Measurements from ENCODE around the gene CPEB4. TPM values are rescaled to one million over a fixed set of nuclear protein-coding genes. Genes with fewer than 3 reads are reported as not detected.

CPEB4 gene
- total RNA-seq, 1 experiment from 2014 or later: 86.7 TPM

- intact Hi-C loops (cut with micrococcal nuclease): no loop called here
- Mint-ChIP-seq H3K9me3 (ENCODE audit: unreplicated experiment) (no peaks in the 10 kb centered on the region), H3K27me3 (ENCODE audit: insufficient read depth, unreplicated experiment) (no peaks in the 10 kb centered on the region), H3K27ac (ENCODE audit: low read depth, unreplicated experiment) (peak overlapping the region; percentile 11), H3K4me3 (ENCODE audit: unreplicated experiment) (no peak overlapping the region), H3K36me3 (ENCODE audit: insufficient read depth, unreplicated experiment) (peaks cover 46% of the 10 kb centered on the region), H3K4me1 (ENCODE audit: insufficient read depth, unreplicated experiment) (peaks cover 32% of the 10 kb centered on the region)
- ChIA-PET CTCF (interaction anchor here (0.7 kb wide), 1 partner anchor 720 kb away, joined by 3 read pairs; no protein-coding TSS in a partner anchor), POLR2A (interaction anchor here (1.6 to 2.6 kb wide), 4 partner anchors 10 to 19 kb away, joined by 5 to 20 read pairs (median 10); partner anchors contain the start of gene CPEB4)
- no TSS peak for BruUV-seq (replicated peaks)
- TF ChIP-seq CTCF (IDR thresholded peaks at IDR 0.05; ENCODE audit: unreplicated experiment): no peak
- no peak for DNase-seq (ENCODE audit: unreplicated experiment)
These were observed 19.1 kb downstream of the CPEB4 start for GRCh38 chr5:173907284-173907683.

GRCh38 chr5:173907686-173908371 lies 19.7 kb downstream of the CPEB4 start:
- no peak for DNase-seq (ENCODE audit: unreplicated experiment)
- no peaks in the 10 kb centered on the region for H3K9me3 Mint-ChIP-seq (ENCODE audit: unreplicated experiment)
- TF ChIP-seq CTCF (IDR thresholded peaks at IDR 0.05; ENCODE audit: unreplicated experiment): no peak
- peaks cover 28% of the 10 kb centered on the region for H3K4me1 Mint-ChIP-seq (ENCODE audit: insufficient read depth, unreplicated experiment)
- intact Hi-C loops (cut with micrococcal nuclease): no loop called here
- ChIA-PET POLR2A (interaction anchor here (1.6 to 2.6 kb wide), 4 partner anchors 10 to 20 kb away, joined by 5 to 20 read pairs (median 10); partner anchors contain the start of gene CPEB4), CTCF (interaction anchor here (0.6 kb wide), 1 partner anchor 1193 kb away, joined by 3 read pairs; no protein-coding TSS in a partner anchor)
- no peaks in the 10 kb centered on the region for H3K27me3 Mint-ChIP-seq (ENCODE audit: insufficient read depth, unreplicated experiment)
- H3K36me3 Mint-ChIP-seq (ENCODE audit: insufficient read depth, unreplicated experiment): peaks cover 48% of the 10 kb centered on the region
- peak overlapping the region; percentile 11 for H3K27ac Mint-ChIP-seq (ENCODE audit: low read depth, unreplicated experiment)
- no TSS peak for BruUV-seq (replicated peaks)
- H3K4me3 Mint-ChIP-seq (ENCODE audit: unreplicated experiment): no peak overlapping the region

GRCh38 chr5:173909199-173909598 lies 21.1 kb downstream of the CPEB4 start:
- POLR2A ChIA-PET: interaction anchor here (0.7 to 2.6 kb wide), 5 partner anchors 9 to 293 kb away, joined by 3 to 20 read pairs (median 4); no protein-coding TSS in a partner anchor
- BruUV-seq (replicated peaks): no TSS peak

More at GRCh38 chr5:173909199-173909598, 21.1 kb downstream of the CPEB4 start:
- no peak for DNase-seq (ENCODE audit: unreplicated experiment)
- no peaks in the 10 kb centered on the region for H3K9me3 Mint-ChIP-seq (ENCODE audit: unreplicated experiment)
- peaks cover 25% of the 10 kb centered on the region for H3K4me1 Mint-ChIP-seq (ENCODE audit: insufficient read depth, unreplicated experiment)
- no peak for TF ChIP-seq CTCF (IDR thresholded peaks at IDR 0.05; ENCODE audit: unreplicated experiment)
- CTCF ChIA-PET: interaction anchor here (1.2 kb wide), 1 partner anchor 64 kb away, joined by 5 read pairs; no protein-coding TSS in a partner anchor
- intact Hi-C loops (cut with micrococcal nuclease): no loop called here
- H3K36me3 Mint-ChIP-seq (ENCODE audit: insufficient read depth, unreplicated experiment): peaks cover 58% of the 10 kb centered on the region
- H3K4me3 Mint-ChIP-seq (ENCODE audit: unreplicated experiment): no peak overlapping the region
- no peak overlapping the region for H3K27ac Mint-ChIP-seq (ENCODE audit: low read depth, unreplicated experiment)
- no peaks in the 10 kb centered on the region for H3K27me3 Mint-ChIP-seq (ENCODE audit: insufficient read depth, unreplicated experiment)

Measured in MCF 10A (cell line).